ENCODE results near the gene ERRFI1. TPM values are rescaled to one million over a fixed set of nuclear protein-coding genes. Genes with fewer than 3 reads are reported as not detected.
A peak's percentile ranks its signal among the peaks of the same experiment; 100 is the strongest.

The ERRFI1 gene
- total and polyA plus RNA-seq, 10 donors: 2.0 to 12.5 (median 7.9) TPM

- Histone ChIP-seq H3K36me3 (no peaks in the 10 kb centered on the region), H3K4me3 (peak overlapping the region; percentile 45 to 77 (median 70)), H3K9me3 (no peaks in the 10 kb centered on the region), H3K27me3 (replicated peaks in 1 of 7) (peaks cover 0 to 39% (median 9%) of the 10 kb centered on the region in 7 donors), H3K4me1 (peaks cover 0 to 37% (median 20%) of the 10 kb centered on the region in 6 donors), H3K27ac (peak overlapping the region in 5 of 8 donors; percentile 72 to 85 (median 79))
- no peak for DNase-seq
- intact Hi-C loops (cut with DNase I; ENCODE audit: low total_unique reads): no loop called here
- WGBS, 5 donors: 8 to 13% (median 10%) methylated on average over 18 to 19 of the region's 19 CpGs
- no peak for TF ChIP-seq POLR2A (IDR thresholded peaks at IDR 0.05)
- no peak for TF ChIP-seq POLR2AphosphoS5 (IDR thresholded peaks at IDR 0.05)
These were observed 943 bp downstream of the ERRFI1 start for GRCh38 chr1:8025061-8025670.

- intact Hi-C loops (cut with DNase I; ENCODE audit: low total_unique reads): no loop called here
- Histone ChIP-seq H3K4me3 (peak overlapping the region in 4 of 8 donors; percentile 21 to 73 (median 70)), H3K27ac (no peak overlapping the region), H3K4me1 (peaks cover 0 to 43% (median 22%) of the 10 kb centered on the region in 6 donors), H3K36me3 (no peaks in the 10 kb centered on the region), H3K27me3 (replicated peaks in 1 of 7) (peaks cover 0 to 39% (median 9%) of the 10 kb centered on the region in 7 donors), H3K9me3 (no peaks in the 10 kb centered on the region)
- TF ChIP-seq, protein P1, sequence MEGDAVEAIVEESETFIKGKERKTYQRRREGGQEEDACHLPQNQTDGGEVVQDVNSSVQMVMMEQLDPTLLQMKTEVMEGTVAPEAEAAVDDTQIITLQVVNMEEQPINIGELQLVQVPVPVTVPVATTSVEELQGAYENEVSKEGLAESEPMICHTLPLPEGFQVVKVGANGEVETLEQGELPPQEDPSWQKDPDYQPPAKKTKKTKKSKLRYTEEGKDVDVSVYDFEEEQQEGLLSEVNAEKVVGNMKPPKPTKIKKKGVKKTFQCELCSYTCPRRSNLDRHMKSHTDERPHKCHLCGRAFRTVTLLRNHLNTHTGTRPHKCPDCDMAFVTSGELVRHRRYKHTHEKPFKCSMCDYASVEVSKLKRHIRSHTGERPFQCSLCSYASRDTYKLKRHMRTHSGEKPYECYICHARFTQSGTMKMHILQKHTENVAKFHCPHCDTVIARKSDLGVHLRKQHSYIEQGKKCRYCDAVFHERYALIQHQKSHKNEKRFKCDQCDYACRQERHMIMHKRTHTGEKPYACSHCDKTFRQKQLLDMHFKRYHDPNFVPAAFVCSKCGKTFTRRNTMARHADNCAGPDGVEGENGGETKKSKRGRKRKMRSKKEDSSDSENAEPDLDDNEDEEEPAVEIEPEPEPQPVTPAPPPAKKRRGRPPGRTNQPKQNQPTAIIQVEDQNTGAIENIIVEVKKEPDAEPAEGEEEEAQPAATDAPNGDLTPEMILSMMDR (IDR thresholded peaks at IDR 0.05 in 8 of 11, conservative IDR thresholded peaks at IDR 0.05 in 3 of 11): no peak
- TF ChIP-seq POLR2AphosphoS5 (IDR thresholded peaks at IDR 0.05) (no peak), POLR2A (IDR thresholded peaks at IDR 0.05) (no peak)
- no peak for DNase-seq
- WGBS, 5 donors: 93 to 99% (median 95%) methylated on average over 3 of the region's 3 CpGs
These were observed 1.8 kb downstream of the ERRFI1 start for GRCh38 chr1:8024329-8024728.

- H3K27ac ChIP-seq: no peak overlapping the region
- peaks cover 0 to 43% (median 22%) of the 10 kb centered on the region in 6 donors for H3K4me1 ChIP-seq
- WGBS, 5 donors: 50 to 97% (median 79%) methylated on average over 1 of the region's 1 CpG
- DNase-seq: no peak
- H3K36me3 ChIP-seq: no peaks in the 10 kb centered on the region
- peak overlapping the region in 1 of 8 donors; percentile 73 for H3K4me3 ChIP-seq
- TF ChIP-seq, protein P1 (IDR thresholded peaks at IDR 0.05 in 8 of 11, conservative IDR thresholded peaks at IDR 0.05 in 3 of 11): no peak
- no peak for TF ChIP-seq POLR2A (IDR thresholded peaks at IDR 0.05)
- no peak for TF ChIP-seq POLR2AphosphoS5 (IDR thresholded peaks at IDR 0.05)
- peaks cover 0 to 39% (median 9%) of the 10 kb centered on the region in 7 donors for H3K27me3 ChIP-seq (replicated peaks in 1 of 7)
- intact Hi-C loops (cut with DNase I; ENCODE audit: low total_unique reads): no loop called here
- H3K9me3 ChIP-seq: no peaks in the 10 kb centered on the region
These were observed 2.2 kb downstream of the ERRFI1 start for GRCh38 chr1:8023995-8024313.

DNA sequence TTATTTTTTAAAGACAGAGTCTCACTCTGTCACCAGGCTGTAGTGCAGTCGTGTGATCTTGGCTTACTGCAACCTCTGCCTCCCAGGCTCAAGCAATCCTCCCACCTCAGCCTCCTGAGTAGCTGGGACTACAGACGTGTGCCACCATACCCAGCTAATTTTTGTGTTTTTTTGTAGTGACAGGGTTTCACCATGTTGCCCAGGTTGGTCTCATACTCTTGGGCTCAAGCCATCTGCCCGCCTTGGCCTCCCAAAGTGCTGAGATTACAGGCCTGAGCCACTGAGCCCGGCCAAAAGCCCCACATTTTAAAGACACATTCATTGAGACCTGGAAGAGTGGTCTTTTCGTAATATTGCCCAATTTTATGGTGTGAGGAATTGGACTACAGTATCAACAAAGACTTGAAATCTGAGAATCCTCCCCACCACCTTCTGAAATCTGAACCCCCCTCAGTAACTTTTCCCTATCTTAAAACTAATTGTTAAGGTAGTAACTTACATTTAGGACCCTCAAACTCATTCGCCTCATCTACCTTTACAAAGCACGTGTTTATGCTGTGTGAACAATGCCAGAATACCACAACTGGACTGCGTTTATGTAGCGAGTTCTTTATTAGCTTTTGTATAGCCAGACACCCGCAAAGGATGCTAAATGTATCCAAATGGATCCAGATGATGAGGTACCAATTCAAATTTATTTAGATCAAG is 2.7 kb downstream of the ERRFI1 start:
- Histone ChIP-seq H3K4me3 (no peak overlapping the region), H3K27ac (no peak overlapping the region), H3K36me3 (no peaks in the 10 kb centered on the region), H3K4me1 (peaks cover 0 to 43% (median 22%) of the 10 kb centered on the region in 6 donors), H3K9me3 (no peaks in the 10 kb centered on the region), H3K27me3 (replicated peaks in 1 of 7) (peaks cover 0 to 39% (median 9%) of the 10 kb centered on the region in 7 donors)
- intact Hi-C loops (cut with DNase I; ENCODE audit: low total_unique reads): no loop called here
- TF ChIP-seq, protein P1 (IDR thresholded peaks at IDR 0.05 in 8 of 11, conservative IDR thresholded peaks at IDR 0.05 in 3 of 11): no peak
- TF ChIP-seq POLR2A (IDR thresholded peaks at IDR 0.05): no peak
- no peak for TF ChIP-seq POLR2AphosphoS5 (IDR thresholded peaks at IDR 0.05)
- DNase-seq: no peak
- 88 to 94% (median 92%) methylated on average over 10 of the region's 10 CpGs for WGBS, 5 donors

Data from spleen (tissue), 11 donors.